Body of pancreas (tissue), 4 donors: ENCODE results near the gene ATG4B. TPM values are rescaled to one million over a fixed set of nuclear protein-coding genes. Genes with fewer than 3 reads are reported as not detected.
"Not testable (repeated sequence)": the region's sequence is repeated elsewhere in the genome, so short reads cannot be mapped to it uniquely, and the experiment has no call there.

Experiments
- ATAC-seq: fragments of 150-250 bp; one replicate; pipeline ENCODE4 v1.9.1; 2016
- DNase-seq, 4 donors: peaks; one replicate each; pipeline ENCODE4 v3.0.0-alpha.2; 2019
- H3K27ac ChIP-seq, 4 donors: fragments of 200-600 bp; sonication (generic); 1 replicate in 3 of 4; 2 replicates in 1 of 4; pipeline versions ENCODE4 v1.5.1 to v1.6.1; 2016 to 2019; ENCODE audit warnings: mild to moderate bottlenecking in 1 of 4, mixed read lengths in 1 of 4, moderate library complexity in 1 of 4
- H3K27me3 ChIP-seq, 2 donors: fragments of 200-600 bp; sonication (generic); one replicate each; pipeline ENCODE4 v1.6.0; 2016; ENCODE audit warnings: mild to moderate bottlenecking in 1 of 2
- H3K36me3 ChIP-seq, 2 donors: fragments of 200-600 bp; sonication (generic); replicated peaks in 1 of 2; 2 replicates each; pipeline ENCODE4 v1.5.1; 2016; ENCODE audit warnings: low read depth in 2 of 2; ENCODE audit not compliant: insufficient read depth in 1 of 2
- H3K4me1 ChIP-seq: fragments of 200-600 bp; sonication (generic); one replicate; pipeline ENCODE4 v1.6.0; 2016
- H3K4me3 ChIP-seq, 2 donors: fragments of 200-600 bp; sonication (generic); 1 replicate in 1 of 2; 2 replicates in 1 of 2; pipeline ENCODE4 v1.5.1; 2016 to 2019
- H3K9me3 ChIP-seq, 3 donors: fragments of 200-600 bp; sonication (generic); 1 replicate in 2 of 3; 2 replicates in 1 of 3; pipeline ENCODE4 v1.5.1; 2016
- POLR2A ChIP-seq, 3 donors: fragments of 450-650 bp; IDR thresholded peaks; one replicate each; pipeline ENCODE4 v1.6.1; 2016; ENCODE audit warnings: antibody characterized with exemption in 3 of 3, mild to moderate bottlenecking in 2 of 3
- WGBS, 2 donors: methylation state at CpG; one replicate each; pipeline ENCODE4 v1.1.5; 2017; 5-methylcytosine and 5-hydroxymethylcytosine counted together
- intact Hi-C: fragments of 100-400 bp; cut with DNase I; formaldehyde crosslinking; loops from one replicate; pipeline ENCODE4 v1.15.1; 2023
- total RNA-seq, 2 donors: library from RNA; depleted of rRNA; stranded (reverse); fragments of >200 nt; gene quantifications; one replicate each; pipeline ENCODE4 v1.1.0, GENCODE V29; 2016
- TF ChIP-seq, protein P1 (sequence below), 7 experiments: fragments of 450-650 bp in 4 of 7; fragments of 200-600 bp in 3 of 7; sonication (generic) in 3 of 7; IDR thresholded peaks; one replicate each; pipeline ENCODE4 v1.5.1; 2016 to 2019; ENCODE audit warnings: antibody characterized with exemption in 7 of 7

The ATG4B gene
- total RNA-seq, 2 donors from 2014 or later: 27.5 to 54.4 TPM

DNA sequence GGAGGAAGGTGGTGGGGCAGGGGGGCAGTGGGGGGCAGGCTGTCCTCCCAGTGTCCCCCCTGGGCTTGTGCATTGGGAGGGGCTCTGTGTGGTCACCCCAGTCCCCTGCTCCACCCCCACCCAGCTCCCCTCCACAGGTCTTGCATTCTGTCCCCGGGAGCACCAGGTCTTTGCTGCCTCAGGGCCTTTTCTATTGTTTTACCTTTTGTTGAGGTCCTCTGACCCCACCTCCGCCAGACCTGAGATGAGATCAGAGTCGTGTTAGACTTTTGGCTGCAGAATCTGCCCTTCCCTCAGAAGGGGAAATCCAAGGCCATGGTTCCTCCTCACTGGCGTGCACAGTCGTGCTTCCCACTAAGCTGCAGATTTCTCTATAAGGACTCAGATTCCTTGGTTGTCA, 20.8 kb downstream of the ATG4B start:
- peaks cover 6 to 9% of the 10 kb centered on the region in 2 donors for H3K36me3 ChIP-seq
- H3K4me3 ChIP-seq: no peak overlapping the region
- no peaks in the 10 kb centered on the region for H3K9me3 ChIP-seq
- intact Hi-C loops: no loop called here
- no peak for TF ChIP-seq POLR2A (IDR thresholded peaks at IDR 0.05)
- TF ChIP-seq, protein P1, sequence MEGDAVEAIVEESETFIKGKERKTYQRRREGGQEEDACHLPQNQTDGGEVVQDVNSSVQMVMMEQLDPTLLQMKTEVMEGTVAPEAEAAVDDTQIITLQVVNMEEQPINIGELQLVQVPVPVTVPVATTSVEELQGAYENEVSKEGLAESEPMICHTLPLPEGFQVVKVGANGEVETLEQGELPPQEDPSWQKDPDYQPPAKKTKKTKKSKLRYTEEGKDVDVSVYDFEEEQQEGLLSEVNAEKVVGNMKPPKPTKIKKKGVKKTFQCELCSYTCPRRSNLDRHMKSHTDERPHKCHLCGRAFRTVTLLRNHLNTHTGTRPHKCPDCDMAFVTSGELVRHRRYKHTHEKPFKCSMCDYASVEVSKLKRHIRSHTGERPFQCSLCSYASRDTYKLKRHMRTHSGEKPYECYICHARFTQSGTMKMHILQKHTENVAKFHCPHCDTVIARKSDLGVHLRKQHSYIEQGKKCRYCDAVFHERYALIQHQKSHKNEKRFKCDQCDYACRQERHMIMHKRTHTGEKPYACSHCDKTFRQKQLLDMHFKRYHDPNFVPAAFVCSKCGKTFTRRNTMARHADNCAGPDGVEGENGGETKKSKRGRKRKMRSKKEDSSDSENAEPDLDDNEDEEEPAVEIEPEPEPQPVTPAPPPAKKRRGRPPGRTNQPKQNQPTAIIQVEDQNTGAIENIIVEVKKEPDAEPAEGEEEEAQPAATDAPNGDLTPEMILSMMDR (IDR thresholded peaks at IDR 0.05): no peak
- DNase-seq: no peak
- peak overlapping the region in 1 of 4 donors; percentile 4 for H3K27ac ChIP-seq
- whole genome bisulfite sequencing, 2 donors: 60 to 71% methylated on average over 2 to 3 of the region's 5 CpGs
- H3K4me1 ChIP-seq: peaks cover 23% of the 10 kb centered on the region
- H3K27me3 ChIP-seq: no peaks in the 10 kb centered on the region
- ATAC-seq: no peak

DNA sequence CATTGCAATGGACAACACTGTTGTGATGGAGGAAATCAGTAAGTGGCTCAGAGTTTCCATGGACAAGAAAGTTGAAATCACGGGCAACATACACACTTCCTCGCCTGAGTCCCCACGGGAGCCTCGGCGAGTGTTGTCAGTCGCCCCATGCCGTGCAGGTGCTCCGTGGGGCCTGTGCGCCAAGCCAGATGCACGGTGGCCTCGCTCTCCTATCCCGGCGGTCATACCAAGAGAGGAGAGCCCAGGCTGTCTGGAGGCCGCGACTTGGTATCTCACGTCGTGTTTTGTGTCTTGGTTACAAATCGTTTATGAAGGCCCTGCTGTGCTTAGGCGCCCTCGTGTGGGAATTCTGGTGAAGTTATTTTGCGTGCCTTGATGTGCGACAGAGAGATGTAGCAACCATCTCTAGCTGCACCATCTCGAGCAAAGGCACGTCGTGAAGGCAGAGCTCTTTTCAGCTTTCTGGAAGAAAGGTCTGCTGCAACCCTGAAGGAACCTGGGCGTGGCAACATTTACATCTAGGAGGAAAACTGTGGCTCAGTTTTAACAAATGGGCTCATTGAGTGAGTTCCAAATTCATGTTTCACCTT, 21.8 kb downstream of the ATG4B start:
- ATAC-seq (peak; percentile 49), DNase-seq (peak; percentile 50 to 68 (median 66))
- 61 to 76% methylated on average over 20 to 26 of the region's 26 CpGs for WGBS, 2 donors
- intact Hi-C loops: no loop called here
- Histone ChIP-seq H3K36me3 (peaks cover 3 to 9% of the 10 kb centered on the region in 2 donors), H3K4me1 (peaks cover 23% of the 10 kb centered on the region), H3K4me3 (no peak overlapping the region), H3K9me3 (no peaks in the 10 kb centered on the region), H3K27ac (peak overlapping the region in 2 of 4 donors; percentile 4 to 66), H3K27me3 (no peaks in the 10 kb centered on the region)
- TF ChIP-seq, protein P1 (IDR thresholded peaks at IDR 0.05): peak; percentile 17 to 60 (median 51)
- TF ChIP-seq POLR2A (IDR thresholded peaks at IDR 0.05): no peak

DNA sequence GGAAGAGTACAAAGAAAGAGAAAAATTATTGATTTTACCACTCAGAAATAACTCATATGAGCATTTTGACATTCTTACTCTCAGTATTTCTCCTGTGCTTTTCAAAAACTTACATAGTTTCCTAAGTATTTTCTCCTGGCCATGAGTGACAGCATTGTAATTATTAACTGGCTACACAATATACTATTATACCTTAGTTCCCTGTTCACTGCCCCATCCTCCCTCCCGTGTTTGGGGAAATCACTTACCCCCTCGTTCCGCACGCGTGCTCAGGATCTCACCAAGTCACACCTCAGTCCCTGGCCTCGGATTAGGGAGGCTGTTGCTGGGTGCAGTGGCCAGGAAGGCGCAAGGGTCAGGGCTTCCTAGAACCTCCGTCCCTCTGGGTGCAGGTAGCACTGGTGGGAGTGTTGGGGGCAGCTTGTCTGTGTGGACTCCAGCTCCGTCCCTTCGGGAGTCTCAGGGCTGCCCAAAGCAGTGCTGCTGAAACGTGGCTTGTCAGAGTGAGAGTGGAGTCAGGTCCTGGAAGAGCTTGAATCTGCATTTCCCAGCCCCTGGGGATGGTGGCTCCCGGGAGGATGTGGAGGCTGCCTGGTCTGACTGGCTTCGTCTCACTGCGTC, 23.2 kb downstream of the ATG4B start:
- H3K9me3 ChIP-seq: no peaks in the 10 kb centered on the region
- WGBS, 2 donors: 59 to 65% methylated on average over 14 of the region's 14 CpGs
- H3K36me3 ChIP-seq: peaks cover 0 to 3% of the 10 kb centered on the region in 2 donors

DNA sequence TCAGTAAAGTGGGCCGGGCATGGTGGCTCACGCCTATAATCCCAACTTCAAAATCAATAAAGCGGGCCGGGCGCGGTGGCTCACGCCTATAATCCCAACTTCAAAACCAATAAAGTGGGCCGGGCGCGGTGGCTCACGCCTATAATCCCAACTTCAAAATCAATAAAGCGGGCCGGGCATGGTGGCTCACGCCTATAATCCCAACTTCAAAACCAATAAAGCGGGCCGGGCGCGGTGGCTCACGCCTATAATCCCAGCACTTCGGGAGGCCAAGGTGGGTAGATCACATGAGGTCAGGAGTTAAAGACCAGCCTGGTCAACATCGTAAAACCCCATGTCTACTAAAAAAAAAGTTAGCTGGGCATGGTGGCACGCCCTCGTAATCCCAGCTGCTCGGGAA, 25.2 kb downstream of the ATG4B start:
- DNase-seq, ATAC-seq, intact Hi-C loops, H3K36me3 ChIP-seq, H3K27me3 ChIP-seq, H3K4me3 ChIP-seq, H3K9me3 ChIP-seq: not testable (repeated sequence)
- 91 to 96% methylated on average over 21 to 24 of the region's 24 CpGs for WGBS, 2 donors
- Histone ChIP-seq H3K4me1 (peaks cover 23% of the 10 kb centered on the region), H3K27ac (peak overlapping the region in 1 of 4 donors; percentile 14)

More for the DNA sequence above, 23.2 kb downstream of the ATG4B start:
- no peaks in the 10 kb centered on the region for H3K27me3 ChIP-seq
- H3K27ac ChIP-seq: peak overlapping the region in 3 of 4 donors; percentile 66 to 69 (median 67)
- peak; percentile 70 for ATAC-seq
- H3K4me1 ChIP-seq: peaks cover 23% of the 10 kb centered on the region
- intact Hi-C loops: no loop called here
- no peak for DNase-seq
- H3K4me3 ChIP-seq: no peak overlapping the region
- no peak for TF ChIP-seq POLR2A (IDR thresholded peaks at IDR 0.05)
- TF ChIP-seq, protein P1 (IDR thresholded peaks at IDR 0.05): no peak

DNA sequence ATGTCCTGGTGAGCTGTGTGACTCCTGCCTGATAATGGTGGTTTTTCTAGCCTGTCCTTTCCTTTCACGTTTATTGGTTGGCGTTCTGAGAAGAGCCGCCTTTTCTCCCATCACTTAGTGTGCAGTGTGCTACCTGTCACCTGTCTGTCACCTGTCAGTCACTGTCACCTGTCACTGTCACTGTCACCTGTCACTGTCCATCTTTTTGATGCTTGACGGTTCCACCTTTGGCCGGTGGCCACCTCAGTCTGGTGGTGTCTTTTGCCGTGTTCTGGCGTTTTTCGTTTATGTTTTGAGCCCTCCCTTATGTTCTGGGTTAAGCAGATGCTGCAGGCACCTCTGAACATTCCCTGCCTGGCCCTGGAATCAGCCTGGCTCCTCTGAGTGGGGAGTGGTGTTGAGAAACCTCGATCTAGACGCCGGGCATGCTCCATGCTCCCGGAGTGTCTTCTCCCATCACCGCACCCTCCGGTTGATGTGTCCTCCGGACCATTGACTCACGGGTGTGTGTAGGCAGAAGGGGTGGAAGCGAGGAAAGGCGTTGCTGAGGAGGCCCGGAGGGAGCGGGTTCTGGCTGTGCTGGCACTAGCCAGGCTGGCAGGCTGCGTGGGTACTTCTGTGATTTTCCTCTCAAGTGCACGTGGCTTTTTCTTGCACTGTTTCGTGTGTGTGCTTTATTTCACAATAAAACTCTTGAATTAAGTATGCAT, 28.4 kb downstream of the ATG4B start:
- Histone ChIP-seq H3K4me3 (no peak overlapping the region), H3K4me1 (peaks cover 8% of the 10 kb centered on the region), H3K27me3 (no peaks in the 10 kb centered on the region), H3K36me3 (peaks cover 7 to 23% of the 10 kb centered on the region in 2 donors), H3K9me3 (no peaks in the 10 kb centered on the region), H3K27ac (no peak overlapping the region)
- ATAC-seq (no peak), DNase-seq (no peak)
- TF ChIP-seq, protein P1 (IDR thresholded peaks at IDR 0.05): no peak
- TF ChIP-seq POLR2A (IDR thresholded peaks at IDR 0.05): no peak
- 87 to 89% methylated on average over 23 of the region's 23 CpGs for whole genome bisulfite sequencing, 2 donors
- intact Hi-C loops: no loop called here
